ENCODE measurements around the gene CSNK1A1.

DNA sequence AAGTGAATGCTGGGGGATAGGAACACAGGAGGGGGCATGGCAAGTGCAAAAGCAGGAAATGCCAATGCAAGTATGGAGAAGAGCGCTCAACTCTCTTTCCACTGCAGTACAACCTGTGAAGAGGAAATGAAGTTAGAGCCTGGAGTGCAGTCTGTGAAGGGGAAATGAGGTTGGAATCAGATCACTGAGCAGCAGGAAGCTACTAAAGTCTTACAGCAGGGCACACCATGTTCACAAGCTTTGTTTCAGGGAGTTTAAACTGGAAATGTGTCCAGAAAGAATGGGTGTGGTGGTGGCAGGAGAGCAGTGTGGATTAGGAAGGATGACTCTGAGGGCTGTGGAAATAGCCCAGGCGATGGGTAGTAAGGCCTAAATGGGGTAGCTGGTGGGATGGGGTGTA, 45.5 kb upstream of the CSNK1A1 start:
- TF ChIP-seq POLR2A (IDR thresholded peaks at IDR 0.05; ENCODE audit: low read depth, low read length) (no peak), TAF1 (IDR thresholded peaks at IDR 0.05; ENCODE audit: low read depth, low read length) (no peak), POU2F2 (IDR thresholded peaks at IDR 0.05; ENCODE audit: low read depth, low read length) (no peak), POLR2AphosphoS5 (IDR thresholded peaks at IDR 0.05; ENCODE audit: low read depth, low read length) (no peak), SPI1 (IDR thresholded peaks at IDR 0.05; ENCODE audit: low read depth, low read length) (no peak)

Measured in GM12891 (cell line).